Measurements from ENCODE around the gene HAUS5.
"Not testable (repeated sequence)": the region's sequence is repeated elsewhere in the genome, so short reads cannot be mapped to it uniquely, and the experiment has no call there.

HAUS5 gene

GRCh38 chr19:35644206-35644986 is 31.9 kb downstream of the HAUS5 start:
- peak; percentile 50 to 64 for DNase-seq

GRCh38 chr19:35644987-35645679 is 32.6 kb downstream of the HAUS5 start:
- peak; percentile 38 to 39 for DNase-seq

GRCh38 chr19:35645680-35646511 is 33.4 kb downstream of the HAUS5 start:
- no peak for DNase-seq

- peak; percentile 93 to 99 for DNase-seq
These were observed 35.8 kb downstream of the HAUS5 start, which contains the start of gene COX6B1 for GRCh38 chr19:35648017-35648961. Gene COX6B1, plus strand, starts transcription at chr19:35648323. Its CDS starts 2,921 bp downstream, at chr19:35651244.

GRCh38 chr19:35650581-35650980 is 38.0 kb downstream of the HAUS5 start:
- DNase-seq = no peak

- DNase-seq = not testable (repeated sequence)
These were observed 42.3 kb downstream of the HAUS5 start for GRCh38 chr19:35654828-35655227.

- DNase-seq = no peak
These were observed 43.1 kb downstream of the HAUS5 start for GRCh38 chr19:35655600-35655999.

GRCh38 chr19:35656700-35657099 is 44.2 kb downstream of the HAUS5 start:
- DNase-seq = no peak

GRCh38 chr19:35657904-35658700 is 45.6 kb downstream of the HAUS5 start:
- no peak for DNase-seq

- no peak for DNase-seq
These were observed 49.4 kb downstream of the HAUS5 start for GRCh38 chr19:35661995-35662340.

GRCh38 chr19:35663981-35664380 is 51.4 kb downstream of the HAUS5 start:
- DNase-seq = no peak

- no peak for DNase-seq
These were observed 52.6 kb downstream of the HAUS5 start for GRCh38 chr19:35665157-35665556.

GRCh38 chr19:35665604-35666003 is 53.1 kb downstream of the HAUS5 start:
- DNase-seq = no peak

GRCh38 chr19:35666251-35666913 is 53.8 kb downstream of the HAUS5 start, which contains the start of gene UPK1A:
Gene UPK1A, plus strand, starts transcription at chr19:35666517. Its CDS starts 296 bp downstream, at chr19:35666813.
- no peak for DNase-seq

GRCh38 chr19:35669566-35669965 is 57.0 kb downstream of the HAUS5 start:
- DNase-seq = no peak

- DNase-seq = no peak
These were observed 57.4 kb downstream of the HAUS5 start for GRCh38 chr19:35669974-35670373.

- no peak for DNase-seq
These were observed 58.2 kb downstream of the HAUS5 start for GRCh38 chr19:35670686-35671085.

GRCh38 chr19:35671818-35672217 is 59.3 kb downstream of the HAUS5 start:
- no peak for DNase-seq

- DNase-seq = no peak
These were observed 60.7 kb downstream of the HAUS5 start for GRCh38 chr19:35673121-35673804.

All from hippocampal formation (tissue), 2 donors.